IPS-15b (cell line): ENCODE measurements around the gene LRRC37A2.
"Not testable (repeated sequence)": the region's sequence is repeated elsewhere in the genome, so short reads cannot be mapped to it uniquely, and the experiment has no call there.

Experiments used
- H3K27me3 ChIP-seq: one replicate; pipeline ENCODE4 v1.6.1; 2013; ENCODE audit warnings: low read length; ENCODE audit not compliant: control insufficient read depth, insufficient read depth
- H3K36me3 ChIP-seq: one replicate; pipeline ENCODE4 v1.6.1; 2013; ENCODE audit warnings: low read length; ENCODE audit not compliant: control insufficient read depth, insufficient read depth
- H3K4me1 ChIP-seq: one replicate; pipeline ENCODE4 v1.6.1; 2013; ENCODE audit warnings: mild to moderate bottlenecking, low read length; ENCODE audit not compliant: control insufficient read depth, insufficient read depth
- H3K4me3 ChIP-seq: one replicate; pipeline ENCODE4 v1.5.1; 2013; ENCODE audit warnings: low read depth, low read length
- H3K9ac ChIP-seq: one replicate; pipeline ENCODE4 v1.6.1; 2013; ENCODE audit warnings: low read depth, mild to moderate bottlenecking, low read length
- H3K9me3 ChIP-seq: one replicate; pipeline ENCODE4 v1.6.1; 2013; ENCODE audit warnings: mild to moderate bottlenecking, low read length; ENCODE audit not compliant: control insufficient read depth, insufficient read depth

The LRRC37A2 gene

DNA sequence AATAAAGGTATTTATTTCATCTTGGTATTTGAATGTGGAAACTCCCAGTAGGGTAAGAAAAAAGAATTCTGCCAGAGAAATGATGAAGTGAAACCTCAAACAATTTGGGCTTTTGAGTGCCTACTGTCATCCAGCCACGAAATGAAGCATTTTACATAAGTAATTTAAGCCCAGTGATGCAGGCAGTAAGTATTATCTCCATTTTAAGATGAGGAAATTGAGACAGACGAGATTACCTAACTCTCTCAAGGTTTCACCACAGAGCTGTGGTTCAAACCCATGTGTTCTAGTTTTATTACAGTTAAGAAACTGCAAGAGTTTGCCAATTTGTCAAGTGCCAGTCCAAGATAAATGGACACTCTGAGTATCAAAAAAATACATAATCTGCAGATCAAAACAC, 54.0 kb downstream of the LRRC37A2 start:
- not testable (repeated sequence) for H3K4me1 ChIP-seq, H3K4me3 ChIP-seq, H3K36me3 ChIP-seq, H3K27me3 ChIP-seq, H3K9me3 ChIP-seq, H3K9ac ChIP-seq

DNA sequence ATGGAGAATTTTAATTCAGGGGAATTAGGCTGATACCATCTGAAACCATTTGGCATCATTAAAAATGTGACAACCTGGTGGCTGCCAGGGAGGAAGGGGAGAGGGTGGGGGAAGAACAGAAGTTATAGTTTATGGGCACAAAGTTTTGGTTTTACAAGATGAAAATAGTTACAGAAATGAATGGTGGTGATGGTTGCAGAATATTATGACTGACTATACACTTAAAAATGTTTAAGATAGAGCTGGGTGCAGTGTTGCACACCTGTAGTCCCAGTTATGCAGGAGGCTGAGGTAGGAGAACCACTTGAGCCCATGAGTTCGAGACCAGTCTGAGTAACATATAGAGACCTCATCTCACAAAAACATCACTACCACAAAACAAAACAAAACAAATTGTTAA, 54.7 kb downstream of the LRRC37A2 start:
- not testable (repeated sequence) for H3K36me3 ChIP-seq, H3K27me3 ChIP-seq, H3K4me3 ChIP-seq, H3K9me3 ChIP-seq, H3K9ac ChIP-seq, H3K4me1 ChIP-seq

DNA sequence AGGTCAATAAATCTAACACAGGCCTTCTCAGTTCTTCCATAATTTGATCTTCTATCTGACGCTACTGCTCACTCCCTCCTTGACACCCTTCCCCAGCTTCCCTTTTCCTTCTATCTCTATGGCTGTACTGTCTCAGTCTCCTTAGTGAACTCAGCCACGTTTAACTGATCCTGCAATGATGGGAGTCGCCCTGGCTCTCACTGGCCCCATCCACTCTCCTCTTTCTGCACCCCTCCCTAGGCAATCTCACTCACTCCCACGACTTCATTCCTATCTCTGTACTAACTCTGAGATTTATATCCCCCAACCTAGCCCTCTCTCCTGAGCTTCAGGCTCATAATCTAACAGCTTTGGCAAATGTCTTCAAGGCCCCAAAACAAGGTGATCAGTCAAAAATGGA, 59.5 kb downstream of the LRRC37A2 start:
- not testable (repeated sequence) for H3K9ac ChIP-seq, H3K4me3 ChIP-seq, H3K9me3 ChIP-seq, H3K4me1 ChIP-seq, H3K27me3 ChIP-seq, H3K36me3 ChIP-seq

DNA sequence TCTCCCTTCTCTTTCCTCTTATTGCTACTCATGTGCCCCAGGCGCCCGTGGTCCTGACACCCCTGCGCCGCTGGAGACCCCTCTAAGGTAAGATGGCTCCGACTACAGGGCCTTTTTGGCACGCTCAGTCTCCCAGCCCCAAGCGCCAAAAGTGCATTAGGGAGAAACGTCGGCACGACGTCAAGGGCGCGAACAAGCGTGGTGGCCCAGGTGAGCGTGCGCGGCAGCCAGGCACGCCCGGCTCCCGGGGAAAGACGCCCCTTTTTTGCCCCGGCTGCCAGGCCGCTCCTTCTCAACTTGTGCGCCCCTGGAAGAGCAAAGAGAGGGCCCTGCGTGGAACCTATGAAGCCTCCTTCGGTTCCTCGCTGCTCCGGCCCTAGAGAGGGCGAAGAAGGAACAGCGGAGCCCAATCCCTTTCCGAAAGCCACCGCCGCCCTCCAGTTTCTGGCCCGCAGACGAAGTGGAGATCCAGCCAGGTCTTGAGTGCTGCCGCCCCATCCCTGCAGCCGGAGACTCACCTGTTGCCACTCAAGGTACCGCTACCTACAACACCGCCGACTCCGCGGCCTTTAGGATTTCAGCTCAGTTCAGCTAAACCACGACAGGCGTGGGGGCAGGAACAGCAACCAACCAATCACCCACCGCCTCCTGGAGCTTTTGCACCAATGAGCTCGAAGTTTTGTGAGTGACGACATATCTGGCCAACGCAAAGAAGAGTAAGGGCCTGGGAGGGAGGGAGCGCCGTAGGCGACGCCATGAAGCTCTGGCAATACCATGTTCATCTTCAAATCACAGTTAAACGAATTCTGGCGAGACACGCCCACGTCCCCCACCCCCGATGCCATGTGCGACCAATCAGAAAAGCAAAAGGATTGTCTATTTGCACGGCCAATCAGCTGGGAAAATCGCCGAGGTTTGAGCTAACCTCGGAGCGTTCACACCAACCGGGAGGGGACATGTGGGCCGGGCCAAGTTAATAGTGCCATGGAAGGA, 67.1 kb downstream of the LRRC37A2 start, which contains the start of gene ARL17A:
ARL17A (minus strand) TSS at position 609 of the 993 bp plus-strand sequence. CDS start 3,369 bp downstream, outside the sequence.
- not testable (repeated sequence) for H3K9me3 ChIP-seq, H3K9ac ChIP-seq, H3K4me3 ChIP-seq, H3K27me3 ChIP-seq, H3K36me3 ChIP-seq, H3K4me1 ChIP-seq

DNA sequence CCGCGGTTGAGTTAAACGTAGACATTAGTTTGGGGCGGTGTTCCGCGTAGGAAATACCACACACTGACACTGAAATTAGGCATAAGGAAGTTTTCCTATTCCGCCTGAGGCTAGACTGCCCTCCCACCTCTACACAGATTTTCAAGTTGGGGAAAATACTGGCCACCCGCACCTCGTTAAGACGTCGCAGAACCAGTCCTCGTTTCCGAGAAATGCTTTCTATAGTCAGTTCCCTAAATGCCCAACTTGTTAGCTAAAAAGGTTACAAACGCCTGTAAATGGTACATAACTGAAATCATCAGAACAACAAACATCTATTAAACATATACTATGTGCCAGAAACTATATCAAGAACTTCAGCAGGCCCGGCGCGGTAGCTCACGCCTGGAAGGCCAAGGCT, 67.8 kb downstream of the LRRC37A2 start:
- not testable (repeated sequence) for H3K9ac ChIP-seq, H3K4me3 ChIP-seq, H3K36me3 ChIP-seq, H3K4me1 ChIP-seq, H3K9me3 ChIP-seq, H3K27me3 ChIP-seq

DNA sequence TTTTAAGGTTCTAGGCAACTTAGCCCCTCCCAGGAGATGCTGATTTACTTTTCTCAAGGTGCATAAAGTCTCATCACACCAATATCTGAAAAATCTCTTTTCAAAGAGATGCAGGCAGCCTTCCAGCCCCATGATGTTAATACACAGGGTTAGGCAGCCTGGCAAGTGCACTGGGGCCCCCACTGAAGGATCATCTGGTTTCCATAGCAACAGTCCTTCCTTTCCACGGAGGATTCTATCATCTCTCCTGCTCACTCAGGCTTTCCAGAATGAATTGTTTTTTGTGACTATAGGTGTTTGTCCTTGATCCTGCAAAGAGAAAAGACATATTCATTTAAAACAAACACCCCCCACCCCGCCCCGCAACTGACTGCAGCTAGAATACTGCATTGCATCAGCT, 73.2 kb downstream of the LRRC37A2 start:
- not testable (repeated sequence) for H3K27me3 ChIP-seq, H3K9me3 ChIP-seq, H3K36me3 ChIP-seq, H3K4me1 ChIP-seq, H3K4me3 ChIP-seq, H3K9ac ChIP-seq

DNA sequence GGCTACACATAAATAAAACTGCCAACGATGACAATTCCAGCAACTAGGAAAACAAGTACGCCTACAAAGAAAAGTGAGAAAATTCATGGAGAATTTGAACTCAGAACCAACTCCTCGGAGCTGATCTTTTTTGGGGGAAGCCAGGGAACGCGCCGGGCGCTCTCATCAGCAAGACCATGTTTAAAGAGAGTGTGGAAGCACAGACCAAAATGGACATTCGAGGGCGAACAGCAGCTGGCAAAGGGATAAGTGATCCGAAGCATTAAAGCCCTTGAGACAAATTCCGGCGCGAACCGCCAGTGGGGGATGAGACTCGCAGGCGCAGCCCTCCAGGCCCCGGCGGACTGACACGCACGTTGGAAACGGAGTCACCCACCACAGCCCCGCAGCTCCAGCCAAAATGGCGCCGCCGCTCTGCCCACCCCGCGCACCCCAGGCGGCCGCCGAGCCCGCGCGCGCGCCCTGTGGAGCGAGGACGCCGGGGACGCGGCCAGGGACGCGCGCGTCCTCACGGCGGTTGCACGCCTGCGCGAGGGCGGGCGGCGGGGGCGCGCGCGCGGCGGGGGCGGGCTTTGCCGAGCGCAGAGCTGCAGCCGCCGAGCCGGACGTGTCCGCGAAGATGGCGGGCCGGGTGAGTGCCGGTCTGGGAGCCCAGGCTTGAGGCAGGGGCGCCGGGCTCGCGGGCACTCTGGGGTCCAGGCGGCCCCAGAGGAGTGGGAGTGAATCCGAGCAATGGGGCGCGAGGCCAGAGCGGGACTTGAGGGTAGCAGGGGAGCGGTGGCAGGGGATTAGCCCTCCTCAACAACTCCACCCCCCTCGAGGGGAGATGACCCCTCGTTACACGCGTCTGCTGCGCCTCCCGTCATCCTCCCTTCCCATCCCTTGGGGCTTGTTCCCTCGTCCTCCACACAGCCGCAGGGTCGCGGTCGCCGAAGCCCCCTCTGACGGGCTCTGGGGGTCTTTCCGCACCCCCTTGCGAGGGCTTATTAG, 78.2 kb downstream of the LRRC37A2 start, which contains the start of gene NSF:
NSF (plus strand) TSS at position 513 of the 990 bp plus-strand sequence; CDS start at position 620, 107 bp downstream.
- H3K36me3 ChIP-seq, H3K4me1 ChIP-seq, H3K27me3 ChIP-seq, H3K9ac ChIP-seq, H3K9me3 ChIP-seq, H3K4me3 ChIP-seq: not testable (repeated sequence)

DNA sequence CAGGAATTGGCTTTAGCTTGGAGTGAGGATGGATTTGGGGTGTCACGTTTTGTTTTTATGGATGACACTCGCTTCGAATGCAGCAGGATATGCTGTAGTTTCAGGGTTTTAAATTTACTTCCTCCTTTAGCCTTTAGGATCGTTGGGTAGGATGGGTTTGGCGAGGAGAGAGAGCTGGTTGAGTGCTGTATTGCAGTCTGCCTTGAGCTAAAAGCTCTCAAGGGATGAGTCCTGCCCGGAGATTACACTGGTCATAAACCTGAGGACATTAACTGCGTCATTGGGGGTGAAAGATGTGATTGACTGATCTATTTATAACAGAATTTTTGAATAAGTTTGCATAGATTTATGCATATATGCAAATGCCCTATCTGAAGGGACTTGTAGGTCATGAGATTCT, 79.1 kb downstream of the LRRC37A2 start:
- H3K27me3 ChIP-seq, H3K4me3 ChIP-seq, H3K9me3 ChIP-seq, H3K4me1 ChIP-seq, H3K9ac ChIP-seq, H3K36me3 ChIP-seq: not testable (repeated sequence)

DNA sequence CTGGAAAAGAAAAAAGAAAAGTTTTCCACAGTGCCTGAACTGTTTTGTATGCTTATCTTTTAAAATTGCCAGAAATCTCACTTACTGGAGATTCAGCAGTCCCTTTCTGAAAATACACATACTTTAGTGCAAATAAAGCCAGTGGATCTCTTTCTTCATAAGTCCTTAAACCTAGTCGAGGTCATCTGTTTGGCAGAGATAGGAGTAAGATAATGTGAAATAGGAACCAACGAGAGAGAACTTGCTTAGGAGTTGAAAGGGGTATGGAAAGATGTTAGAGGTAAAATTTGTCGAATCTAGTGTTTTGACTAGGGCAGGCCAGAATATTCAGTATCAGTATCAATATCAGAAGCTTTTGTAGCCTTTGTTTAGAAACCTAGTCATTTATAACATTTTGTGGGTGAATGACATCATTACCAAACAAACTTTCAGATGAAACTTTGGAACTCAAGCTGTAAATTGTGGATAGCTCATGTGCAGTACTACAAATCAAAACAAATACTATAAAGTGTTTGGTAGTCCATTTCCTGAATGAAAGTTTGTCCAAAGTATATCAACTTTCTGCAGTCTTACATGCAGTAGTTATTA, 86.2 kb downstream of the LRRC37A2 start:
- H3K4me1 ChIP-seq, H3K4me3 ChIP-seq, H3K27me3 ChIP-seq, H3K9me3 ChIP-seq, H3K9ac ChIP-seq, H3K36me3 ChIP-seq: not testable (repeated sequence)

DNA sequence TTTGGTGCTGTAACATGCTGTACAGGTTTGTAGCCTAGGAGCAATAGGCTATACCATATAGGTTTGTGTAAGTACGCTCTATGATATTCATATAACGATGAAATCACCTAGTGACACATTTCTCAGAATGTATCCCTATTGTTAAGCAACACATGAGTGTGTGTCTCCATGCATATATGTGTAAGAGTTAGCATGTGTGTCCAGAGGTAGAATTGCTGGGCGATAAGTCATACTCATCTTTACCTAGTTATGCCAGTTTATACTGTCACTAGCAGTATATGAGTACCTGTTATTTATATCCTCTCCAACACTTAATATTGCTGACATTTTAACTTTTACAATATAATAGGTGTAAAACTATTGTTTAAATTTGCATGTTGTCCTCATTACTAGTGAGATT, 88.5 kb downstream of the LRRC37A2 start:
- H3K9ac ChIP-seq, H3K4me3 ChIP-seq, H3K4me1 ChIP-seq, H3K36me3 ChIP-seq, H3K9me3 ChIP-seq, H3K27me3 ChIP-seq: not testable (repeated sequence)

DNA sequence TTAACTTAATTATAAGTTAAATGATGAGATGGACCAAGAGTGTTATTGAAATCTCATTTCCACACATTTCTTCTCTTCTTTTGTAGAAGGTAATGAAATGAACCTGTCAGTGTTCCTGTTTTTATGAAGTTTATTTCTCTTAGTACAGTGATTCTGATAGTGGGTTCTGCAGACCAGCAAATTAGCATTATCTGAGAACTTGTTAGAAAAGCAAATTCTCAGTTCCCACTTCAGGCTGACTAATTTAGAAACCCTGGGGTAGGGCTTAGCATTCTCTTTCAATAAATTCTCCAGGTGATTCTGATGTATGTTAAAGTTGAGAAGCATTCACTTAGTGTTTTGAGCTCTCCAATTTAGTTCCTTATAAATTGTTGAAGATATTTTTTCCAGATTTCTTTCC, 90.9 kb downstream of the LRRC37A2 start:
- H3K4me1 ChIP-seq, H3K4me3 ChIP-seq, H3K27me3 ChIP-seq, H3K9me3 ChIP-seq, H3K36me3 ChIP-seq, H3K9ac ChIP-seq: not testable (repeated sequence)
